GM18508 (cell line): ENCODE measurements around the gene ULK1.

ENCODE experiments used
- ATAC-seq: cut with Tn5 transposase; IDR thresholded peaks from one replicate; pipeline ENCODE4 v1.9.1; 2021; ENCODE audit warnings: moderate number of reproducible peaks; ENCODE audit not compliant: insufficient read depth, unreplicated experiment

The ULK1 gene

DNA sequence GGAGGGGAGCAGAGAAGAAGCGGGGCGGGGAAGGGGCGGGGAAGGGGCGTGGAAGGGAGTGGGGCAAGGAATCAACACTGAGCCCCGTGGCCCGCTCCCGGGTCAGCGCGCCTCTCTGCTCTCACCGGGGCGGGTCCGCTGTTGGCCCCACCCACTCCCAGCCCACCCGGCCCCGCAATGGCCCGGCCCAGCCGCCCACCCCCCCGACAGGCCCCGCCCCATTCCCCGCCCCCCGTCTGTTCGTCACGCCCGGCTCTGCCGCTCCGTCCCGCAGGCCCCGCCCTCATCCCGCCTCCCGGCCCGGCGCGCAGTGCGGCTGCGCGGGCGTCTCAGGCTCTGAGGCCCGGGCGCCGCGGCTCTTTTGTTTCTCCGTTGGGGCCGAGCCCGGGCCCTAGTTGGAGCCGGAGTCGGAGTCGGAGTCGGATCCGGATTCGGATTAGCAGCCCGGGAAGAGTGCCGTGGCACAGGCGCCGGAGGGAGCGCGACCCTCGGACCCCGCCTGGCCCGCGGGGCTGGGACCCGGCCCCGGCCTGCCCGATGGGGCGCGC, at the start of gene ULK1:
Gene ULK1 (plus strand): TSS at position 310 of the 548 bp plus-strand sequence. CDS start 380 bp downstream, outside the sequence.
- no peak for ATAC-seq

DNA sequence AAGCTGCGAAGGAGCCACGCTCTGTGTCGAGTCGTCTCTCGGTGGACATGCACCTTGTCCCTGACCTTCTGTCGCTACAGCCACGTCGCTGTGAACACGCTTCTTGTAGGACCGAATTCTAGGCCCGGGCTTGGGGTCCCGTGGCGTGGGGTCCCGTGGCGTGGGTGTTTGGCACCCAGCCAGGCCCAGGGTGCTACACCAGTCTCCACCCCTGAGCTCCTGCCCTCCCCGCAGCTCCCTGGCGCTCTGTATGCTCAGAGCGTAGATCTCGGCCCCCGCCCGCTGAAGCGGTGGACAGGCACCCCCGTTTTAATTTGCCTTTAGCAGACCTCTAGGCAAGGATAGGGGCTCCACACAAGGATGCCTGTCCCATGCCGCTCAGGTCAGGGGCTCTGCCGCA, 49.8 kb upstream of the ULK1 start:
- ATAC-seq = no peak

DNA sequence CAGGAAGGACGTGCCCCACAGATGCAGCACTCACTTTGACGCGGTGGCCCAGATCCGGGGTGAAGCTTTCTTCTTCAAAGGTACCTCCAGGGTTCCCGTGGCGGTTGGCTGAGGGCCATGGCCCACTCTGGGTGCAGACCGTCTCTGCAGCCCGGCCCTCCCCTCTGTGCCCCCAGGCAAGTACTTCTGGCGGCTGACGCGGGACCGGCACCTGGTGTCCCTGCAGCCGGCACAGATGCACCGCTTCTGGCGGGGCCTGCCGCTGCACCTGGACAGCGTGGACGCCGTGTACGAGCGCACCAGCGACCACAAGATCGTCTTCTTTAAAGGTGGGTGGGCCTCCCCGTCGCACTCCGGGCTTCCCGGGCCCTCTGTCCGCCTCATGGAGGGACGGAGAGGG, 49.3 kb upstream of the ULK1 start:
- no peak for ATAC-seq

DNA sequence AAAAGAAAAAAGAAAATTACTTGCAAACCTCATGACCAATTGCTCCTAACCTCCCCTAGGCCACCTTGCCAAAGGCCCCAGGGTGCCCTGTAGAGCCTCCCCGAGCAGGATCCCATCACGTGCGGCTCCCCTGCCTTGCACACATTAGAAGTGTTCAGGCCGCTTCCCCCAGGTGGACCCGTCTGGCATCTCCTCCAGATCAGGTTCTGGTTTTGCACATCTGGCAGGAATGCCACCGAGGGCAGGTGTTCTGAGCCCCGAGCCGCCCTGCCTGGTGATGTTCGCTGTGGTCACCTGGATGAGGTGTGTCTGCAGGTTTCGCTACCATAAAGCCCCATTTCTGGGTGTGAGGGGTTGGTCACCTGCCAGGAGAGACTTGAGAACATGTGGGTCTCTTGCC, 47.0 kb upstream of the ULK1 start:
- no peak for ATAC-seq

DNA sequence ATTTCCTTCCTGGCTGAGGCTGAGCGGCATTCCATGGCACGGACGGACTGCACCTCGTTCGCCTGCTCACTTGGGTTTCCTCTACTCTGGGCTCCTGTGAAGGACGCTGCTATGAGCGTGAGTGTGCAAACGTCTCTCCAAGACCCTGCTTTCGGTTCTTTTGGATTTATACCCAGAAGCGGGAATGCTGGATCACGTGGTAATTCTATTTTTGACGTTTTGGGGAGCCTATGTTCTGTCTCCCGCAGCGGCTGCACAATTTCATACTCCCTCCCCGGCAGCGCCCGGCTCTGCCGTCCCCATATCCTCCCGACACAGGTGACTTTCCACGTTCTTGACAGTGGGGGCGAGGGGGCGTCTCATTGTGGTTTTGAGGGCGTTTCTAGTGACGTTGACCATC, 45.7 kb upstream of the ULK1 start:
- ATAC-seq = no peak

DNA sequence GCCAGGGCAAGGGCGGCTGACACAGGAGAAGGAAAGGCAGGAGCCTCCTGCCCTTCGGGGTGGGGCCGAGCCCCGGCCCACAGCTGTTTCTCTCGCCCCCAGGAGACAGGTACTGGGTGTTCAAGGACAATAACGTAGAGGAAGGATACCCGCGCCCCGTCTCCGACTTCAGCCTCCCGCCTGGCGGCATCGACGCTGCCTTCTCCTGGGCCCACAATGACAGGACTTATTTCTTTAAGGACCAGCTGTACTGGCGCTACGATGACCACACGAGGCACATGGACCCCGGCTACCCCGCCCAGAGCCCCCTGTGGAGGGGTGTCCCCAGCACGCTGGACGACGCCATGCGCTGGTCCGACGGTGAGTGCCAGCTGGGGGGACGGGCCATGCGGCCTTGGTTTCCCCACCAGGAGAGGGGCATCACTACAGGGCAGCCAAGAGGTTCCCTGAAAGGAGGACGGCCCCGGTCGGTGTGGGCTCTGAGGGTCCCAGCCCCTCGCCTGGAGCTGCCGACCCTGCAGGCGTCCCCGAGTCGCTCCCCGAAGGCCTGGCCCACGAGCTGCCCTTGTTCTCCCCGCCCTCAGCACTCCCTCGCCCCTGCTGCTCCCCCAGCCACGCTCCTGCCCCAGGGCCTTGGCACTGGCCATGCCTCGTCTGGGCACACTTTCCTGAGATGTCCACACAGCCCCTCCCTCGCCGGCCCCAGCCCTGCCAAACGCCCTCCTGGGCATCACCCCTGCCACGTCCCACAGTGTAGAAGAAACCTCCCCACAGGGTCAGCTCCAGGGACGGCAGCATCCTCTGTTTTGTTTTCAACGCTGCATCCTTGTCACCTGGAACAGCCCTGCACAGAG, 44.5 kb upstream of the ULK1 start:
- no peak for ATAC-seq

DNA sequence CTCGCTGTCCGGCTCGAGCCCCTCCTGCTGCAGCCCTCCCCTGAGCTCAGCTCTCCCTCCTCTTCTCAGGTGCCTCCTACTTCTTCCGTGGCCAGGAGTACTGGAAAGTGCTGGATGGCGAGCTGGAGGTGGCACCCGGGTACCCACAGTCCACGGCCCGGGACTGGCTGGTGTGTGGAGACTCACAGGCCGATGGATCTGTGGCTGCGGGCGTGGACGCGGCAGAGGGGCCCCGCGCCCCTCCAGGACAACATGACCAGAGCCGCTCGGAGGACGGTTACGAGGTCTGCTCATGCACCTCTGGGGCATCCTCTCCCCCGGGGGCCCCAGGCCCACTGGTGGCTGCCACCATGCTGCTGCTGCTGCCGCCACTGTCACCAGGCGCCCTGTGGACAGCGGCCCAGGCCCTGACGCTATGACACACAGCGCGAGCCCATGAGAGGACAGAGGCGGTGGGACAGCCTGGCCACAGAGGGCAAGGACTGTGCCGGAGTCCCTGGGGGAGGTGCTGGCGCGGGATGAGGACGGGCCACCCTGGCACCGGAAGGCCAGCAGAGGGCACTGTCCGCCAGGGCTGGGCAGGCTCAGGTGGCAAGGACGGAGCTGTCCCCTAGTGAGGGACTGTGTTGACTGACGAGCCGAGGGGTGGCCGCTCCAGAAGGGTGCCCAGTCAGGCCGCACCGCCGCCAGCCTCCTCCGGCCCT, 43.4 kb upstream of the ULK1 start:
- ATAC-seq = no peak

DNA sequence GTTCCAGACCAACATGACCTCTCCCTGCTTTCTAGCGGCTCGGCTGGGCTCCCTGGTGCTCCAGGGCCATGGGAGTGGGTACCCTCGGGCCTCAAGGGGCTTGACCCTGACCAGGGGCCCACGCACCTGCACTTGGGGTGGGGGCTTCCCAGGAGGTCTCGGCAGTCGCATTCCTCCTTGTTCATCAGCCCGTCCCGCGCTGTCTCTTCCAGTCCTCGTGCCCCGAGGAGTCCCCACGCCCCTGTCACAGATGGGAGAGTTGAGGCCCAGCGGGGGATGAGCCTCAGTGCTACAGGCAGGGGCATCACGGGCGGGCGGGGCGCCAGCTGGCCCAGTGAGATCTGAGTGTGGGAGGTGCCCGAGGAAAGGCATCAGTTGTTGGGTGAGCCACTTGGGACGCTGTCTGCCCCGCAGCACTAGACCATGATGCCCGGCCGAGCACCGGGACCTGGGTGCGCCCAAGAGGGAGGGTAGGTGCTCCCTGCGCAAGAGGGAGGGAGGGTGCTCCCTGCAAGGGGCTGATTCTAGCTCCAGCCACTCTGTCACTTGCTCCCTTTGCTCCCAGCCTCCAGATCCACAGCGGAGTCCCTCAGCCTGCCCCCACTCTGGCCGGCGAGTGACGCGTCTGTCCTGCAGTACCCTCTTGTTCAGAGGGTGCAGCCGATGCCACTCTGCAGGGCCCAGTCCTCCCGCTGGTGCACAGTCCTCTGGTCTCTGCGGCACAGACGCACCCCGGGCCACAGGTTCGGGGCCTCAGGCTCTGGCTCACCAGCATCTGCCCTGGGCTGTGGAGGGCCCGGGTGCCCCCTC, 42.5 kb upstream of the ULK1 start:
- ATAC-seq = no peak

DNA sequence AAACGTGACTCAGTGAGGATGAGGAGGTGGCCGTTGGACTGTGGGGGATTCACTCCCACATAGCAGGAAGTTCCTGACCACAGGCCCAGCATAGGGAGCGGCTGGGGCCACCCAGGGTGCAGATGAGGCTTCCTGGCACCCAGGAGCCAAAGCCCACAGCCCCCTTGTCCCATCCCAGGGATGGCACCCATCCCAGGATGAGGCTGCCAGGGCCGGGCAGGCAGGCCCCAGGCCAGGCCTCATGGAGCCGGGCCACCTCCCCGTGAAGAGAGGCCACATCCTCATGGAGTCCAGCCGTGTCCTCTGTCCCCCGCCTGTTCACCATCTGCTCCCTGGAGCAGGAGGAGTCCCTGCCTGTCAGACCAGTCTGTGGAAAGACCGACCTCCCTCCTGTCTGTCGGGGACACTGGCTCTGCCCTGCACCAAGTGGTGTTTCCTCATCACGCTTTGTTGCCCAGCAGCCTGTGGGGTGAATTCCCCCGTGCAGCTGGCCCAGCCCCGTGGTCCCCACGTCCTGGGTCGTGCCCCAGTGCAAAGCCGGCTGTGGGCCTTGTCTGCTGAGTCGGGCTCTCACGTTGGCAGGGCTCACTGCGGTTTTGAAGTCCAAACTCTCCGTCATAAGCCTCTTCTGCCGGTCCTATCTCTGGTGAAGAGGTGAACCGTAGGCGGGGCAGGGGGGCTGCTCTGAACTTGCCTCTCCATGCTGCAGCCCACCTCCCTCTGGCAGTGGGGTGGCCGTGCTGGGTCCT, 41.7 kb upstream of the ULK1 start:
- ATAC-seq = no peak

DNA sequence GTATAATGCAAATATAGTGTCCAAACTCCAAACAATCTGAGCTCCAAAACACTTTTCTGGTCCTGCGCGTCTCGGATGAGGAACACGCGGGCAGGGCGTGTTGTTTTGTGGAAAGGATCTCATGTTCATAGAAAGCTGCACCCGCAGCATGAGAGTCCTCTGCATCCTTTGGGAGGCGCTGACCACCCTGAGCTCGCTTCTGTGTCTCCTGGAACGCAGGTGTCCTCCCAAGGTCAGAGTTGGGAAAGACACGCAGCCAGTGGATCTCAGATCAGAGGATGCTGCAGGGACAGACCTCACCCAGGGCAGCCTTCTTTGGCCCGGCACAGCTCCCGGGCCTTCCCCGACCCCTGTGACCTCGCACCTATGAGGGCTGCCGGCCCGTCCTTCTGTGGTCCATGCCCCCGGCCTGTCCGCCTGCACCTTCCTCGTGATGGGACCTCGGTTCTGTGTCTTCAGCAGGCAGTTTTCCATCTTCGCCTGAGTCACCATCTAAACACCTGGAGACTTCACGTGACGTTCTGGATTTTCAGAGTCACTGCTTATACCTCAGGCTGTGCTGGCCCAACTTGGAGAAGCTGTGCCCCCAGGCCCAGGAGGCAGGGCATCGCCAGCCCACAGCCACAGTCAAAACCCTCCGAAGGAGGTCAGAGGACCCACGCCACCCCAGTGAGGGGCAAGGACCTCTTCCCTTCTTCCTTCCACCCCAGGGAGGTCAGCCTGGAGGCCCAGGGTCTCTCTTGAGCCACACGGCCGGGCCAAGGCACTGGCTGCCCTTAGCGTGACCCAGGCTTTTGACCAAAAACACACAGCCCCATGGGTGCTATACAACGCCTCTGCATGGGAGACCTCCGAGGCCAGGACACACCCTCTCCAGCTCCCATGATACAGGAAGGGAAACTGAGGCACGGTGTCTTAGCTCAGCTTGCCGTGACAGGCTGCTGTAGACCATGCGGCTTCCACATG, 40.3 kb upstream of the ULK1 start:
- no peak for ATAC-seq

DNA sequence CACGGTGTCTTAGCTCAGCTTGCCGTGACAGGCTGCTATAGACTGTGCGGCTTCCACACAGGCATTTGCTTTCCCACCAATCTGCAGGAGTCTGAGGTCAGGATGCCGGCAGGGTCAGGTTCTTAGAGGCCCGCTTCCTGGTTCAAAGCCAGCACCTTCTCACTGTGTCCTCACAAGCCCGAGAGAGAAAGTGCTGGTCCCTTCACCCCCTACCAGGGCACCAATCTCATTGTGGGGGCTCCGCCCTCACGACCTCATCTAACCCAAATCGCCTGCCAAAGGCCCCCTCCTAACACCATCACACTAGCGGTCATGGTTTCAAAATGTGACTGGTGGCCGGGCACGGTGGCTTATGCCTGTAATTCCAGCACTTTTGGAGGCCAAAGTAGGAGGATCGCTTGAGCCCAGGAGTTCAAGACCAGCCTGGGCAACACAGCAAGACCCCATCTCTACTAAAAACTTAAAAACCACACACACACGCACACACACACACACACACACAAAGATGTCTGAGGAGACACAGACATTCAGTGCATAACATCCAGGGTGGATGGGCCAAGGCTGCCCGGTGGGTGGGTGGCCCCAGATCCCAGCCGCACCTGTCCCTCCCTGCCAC, 39.5 kb upstream of the ULK1 start:
- ATAC-seq = no peak

DNA sequence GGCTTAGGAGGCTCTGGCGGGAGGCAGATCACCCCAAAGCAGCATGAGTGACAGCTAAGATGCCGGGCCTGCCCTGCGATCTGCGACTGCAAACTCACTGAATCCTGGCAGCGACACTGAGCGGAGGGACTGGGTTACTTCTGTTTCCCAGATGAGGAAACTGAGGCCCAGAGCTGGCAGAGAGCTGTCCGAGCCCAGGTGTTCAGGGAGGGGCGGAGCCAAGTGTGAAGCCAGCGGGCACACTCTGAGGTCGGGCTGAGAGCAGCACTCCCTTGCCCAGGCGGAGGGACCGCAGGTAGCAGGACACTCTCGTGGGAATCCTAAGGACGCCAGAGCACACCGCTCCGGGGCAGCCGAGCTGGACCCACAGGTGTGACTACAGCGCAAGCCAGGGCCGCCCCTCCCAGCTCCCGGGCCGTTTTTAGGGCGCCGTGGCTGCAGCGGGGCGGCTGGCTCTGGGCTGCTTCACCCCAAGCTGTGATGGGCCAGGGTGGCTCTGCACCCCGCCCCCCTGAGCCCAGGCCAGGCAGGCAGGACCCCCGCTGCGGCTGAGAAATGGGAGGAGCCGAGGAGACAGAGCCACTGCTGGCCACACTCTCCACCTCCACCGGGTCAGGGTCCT, 38.8 kb upstream of the ULK1 start:
- ATAC-seq = no peak

DNA sequence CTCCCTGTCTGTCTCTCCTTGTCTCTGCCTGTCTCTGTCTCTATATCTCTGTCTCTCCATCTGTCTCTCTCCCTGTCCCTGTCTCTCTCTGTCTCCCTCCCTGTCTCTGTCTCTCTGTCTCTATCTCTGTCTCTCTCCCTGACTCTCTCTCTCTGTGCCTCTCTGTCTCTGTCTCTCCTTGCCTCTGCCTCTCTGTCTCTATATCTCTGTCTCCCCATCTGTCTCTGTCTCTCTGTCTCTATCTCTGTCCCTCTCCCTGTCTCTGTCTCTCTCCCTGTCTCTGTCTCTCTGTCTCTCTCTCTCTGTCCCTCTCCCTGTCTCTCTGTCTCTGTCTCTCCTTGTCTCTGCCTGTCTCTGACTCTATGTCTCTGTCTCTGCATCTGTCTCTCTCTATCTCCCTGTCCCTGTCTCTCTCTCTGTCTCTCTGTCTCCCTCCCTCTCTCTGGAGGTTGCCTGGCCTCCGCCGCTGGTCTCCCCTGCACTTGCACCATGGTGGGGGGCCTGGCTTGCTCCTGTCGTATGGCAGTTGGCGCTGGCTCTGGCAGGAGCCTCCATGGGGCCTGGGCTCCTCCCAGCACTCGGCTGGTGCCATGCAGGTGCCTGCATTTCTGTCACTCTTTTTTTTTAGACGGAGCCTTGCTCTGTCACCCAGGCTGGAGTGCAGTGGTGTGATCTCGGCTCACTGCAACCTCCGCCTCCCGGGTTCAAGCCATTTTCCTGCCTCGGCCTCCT, 37.9 kb upstream of the ULK1 start:
- no peak for ATAC-seq

DNA sequence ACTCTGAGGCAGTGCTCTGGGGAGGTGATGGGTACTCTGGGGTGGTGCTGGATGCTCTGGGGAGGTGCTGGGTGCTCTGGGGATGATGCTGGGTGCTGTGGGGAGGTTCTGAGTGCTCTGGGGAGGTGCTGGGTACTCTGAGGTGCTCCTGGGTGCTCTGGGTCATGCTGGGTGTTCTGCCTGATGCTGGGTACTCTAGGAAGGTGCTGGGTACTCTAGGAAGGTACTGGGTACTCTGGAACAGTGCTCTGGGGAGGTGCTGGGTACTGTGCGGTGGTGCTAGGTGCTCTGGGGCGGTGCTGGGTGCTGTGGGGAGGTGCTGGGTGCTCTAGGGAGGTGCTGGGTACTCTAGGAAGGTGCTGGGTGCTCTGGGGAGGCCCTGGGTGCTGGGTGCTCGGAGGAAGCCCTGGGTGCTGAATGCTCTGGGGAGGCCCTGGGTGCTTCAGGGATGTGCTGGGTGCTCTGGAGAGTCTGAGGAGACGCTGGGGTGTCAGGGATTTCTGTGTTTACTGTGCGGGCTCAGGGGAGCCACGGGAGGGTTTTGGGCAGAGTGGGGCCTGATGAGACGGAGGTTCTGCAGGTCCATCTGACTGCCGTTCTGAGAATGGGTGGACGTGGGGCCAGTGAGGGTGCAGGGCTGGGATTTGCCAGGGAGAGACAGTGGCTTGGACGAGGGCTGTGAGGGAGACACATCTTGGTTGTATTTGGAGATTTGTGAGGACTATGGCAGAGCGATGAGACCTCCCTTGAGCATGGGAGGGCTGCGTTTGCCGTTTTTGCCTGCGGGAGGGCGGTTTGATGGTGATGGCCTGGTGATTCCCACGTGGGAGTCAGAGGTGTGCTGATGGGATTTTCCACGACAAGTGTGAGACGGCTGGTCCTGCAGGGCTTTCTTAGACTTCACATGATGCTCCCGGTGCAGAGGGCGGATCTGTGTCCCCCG, 36.2 kb upstream of the ULK1 start:
- no peak for ATAC-seq

DNA sequence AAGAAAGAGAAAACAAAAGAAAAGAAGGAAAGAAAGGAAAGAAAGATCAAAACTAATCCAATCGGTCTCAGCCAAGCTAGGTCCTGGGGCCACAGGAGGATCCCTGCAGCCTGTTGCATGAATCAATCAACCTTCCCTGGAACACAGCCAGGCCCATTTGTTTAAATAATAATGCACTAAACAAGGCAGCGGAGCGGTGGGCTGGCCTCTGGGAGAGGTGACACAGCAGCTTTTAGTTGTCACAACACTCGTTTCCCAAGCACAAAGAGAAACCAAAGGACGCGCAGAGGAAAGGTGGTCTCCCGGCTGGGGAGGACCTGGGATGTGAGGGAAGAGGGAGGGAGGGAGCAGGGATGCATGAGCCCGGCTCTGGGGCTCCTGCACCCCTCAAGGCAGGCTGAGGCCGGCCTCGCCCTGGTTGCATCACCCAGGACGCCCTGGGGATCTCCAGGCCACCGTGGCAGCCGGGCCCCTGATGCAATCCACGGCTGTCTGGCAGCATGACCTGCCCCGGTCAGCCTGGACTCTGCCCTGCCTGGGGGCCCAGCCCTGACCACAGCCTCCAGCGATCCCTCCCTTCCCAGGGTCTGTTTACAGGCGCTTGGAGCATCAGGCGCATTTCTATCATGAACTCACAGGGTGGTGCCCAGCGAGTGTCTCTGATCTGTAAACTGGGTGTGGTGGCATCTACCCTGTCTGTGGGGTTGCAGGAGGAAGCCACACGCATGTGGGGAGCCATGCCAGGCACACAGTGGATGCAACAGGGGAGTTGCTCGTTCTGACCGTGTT, 33.8 kb upstream of the ULK1 start:
- ATAC-seq = no peak
